Hypothalamus (tissue), 51 donors: Measurements from ENCODE around the gene IL10.
A peak's percentile ranks its signal among the peaks of the same experiment; 100 is the strongest.
"Not testable (repeated sequence)": the region's sequence is repeated elsewhere in the genome, so short reads cannot be mapped to it uniquely, and the experiment has no call there.

Experiments used
- DNase-seq, 51 donors: peaks; one replicate each; lab custom pipeline; 2025; lab: John Stamatoyannopoulos, UW

IL10 gene

GRCh38 chr1:206768472-206769303 is 3.6 kb downstream of the IL10 start:
- no peak for DNase-seq

- DNase-seq, result peak in 10 of 51 donors; percentile 4 to 43 (median 16)
These were observed 5.9 kb downstream of the IL10 start for GRCh38 chr1:206766251-206766856.

- not testable (repeated sequence) for DNase-seq
These were observed 6.5 kb downstream of the IL10 start for GRCh38 chr1:206765771-206766170.

GRCh38 chr1:206762741-206763364 is 9.4 kb downstream of the IL10 start:
- not testable (repeated sequence) for DNase-seq

GRCh38 chr1:206761159-206761768 is 11.0 kb downstream of the IL10 start:
- no peak for DNase-seq

- DNase-seq, result no peak
These were observed 11.7 kb downstream of the IL10 start for GRCh38 chr1:206760590-206760989.

- no peak for DNase-seq
These were observed 14.6 kb downstream of the IL10 start for GRCh38 chr1:206757524-206758266.

- no peak for DNase-seq
These were observed 18.3 kb downstream of the IL10 start for GRCh38 chr1:206754011-206754410.

GRCh38 chr1:206753141-206753540 is 19.2 kb downstream of the IL10 start:
- no peak for DNase-seq

GRCh38 chr1:206752481-206752880 is 19.8 kb downstream of the IL10 start:
- no peak for DNase-seq

GRCh38 chr1:206751891-206752290 is 20.4 kb downstream of the IL10 start:
- no peak for DNase-seq

- DNase-seq, result no peak
These were observed 23.8 kb downstream of the IL10 start for GRCh38 chr1:206748348-206749030.

- DNase-seq, result no peak
These were observed 27.0 kb downstream of the IL10 start for GRCh38 chr1:206745301-206745700.

- DNase-seq, result no peak
These were observed 27.6 kb downstream of the IL10 start for GRCh38 chr1:206744683-206745082.

- DNase-seq, result no peak
These were observed 29.4 kb downstream of the IL10 start for GRCh38 chr1:206742719-206743383.

GRCh38 chr1:206741142-206741701 is 31.1 kb downstream of the IL10 start:
- no peak for DNase-seq

- DNase-seq, result peak in 3 of 51 donors; percentile 12 to 31 (median 13)
These were observed 32.8 kb downstream of the IL10 start for GRCh38 chr1:206739411-206740076.
